ENCODE measurements around the gene CFAP54. TPM values are rescaled to one million over a fixed set of nuclear protein-coding genes. Genes with fewer than 3 reads are reported as not detected.
"Not testable (repeated sequence)": the region's sequence is repeated elsewhere in the genome, so short reads cannot be mapped to it uniquely, and the experiment has no call there.

CFAP54 gene
- total RNA-seq, 1 experiment from 2014 or later, result 4.9 TPM

GRCh38 chr12:96606644-96607043 lies 117.3 kb downstream of the CFAP54 start:
- DNase-seq (ENCODE audit: low spot score), result no peak

DNA sequence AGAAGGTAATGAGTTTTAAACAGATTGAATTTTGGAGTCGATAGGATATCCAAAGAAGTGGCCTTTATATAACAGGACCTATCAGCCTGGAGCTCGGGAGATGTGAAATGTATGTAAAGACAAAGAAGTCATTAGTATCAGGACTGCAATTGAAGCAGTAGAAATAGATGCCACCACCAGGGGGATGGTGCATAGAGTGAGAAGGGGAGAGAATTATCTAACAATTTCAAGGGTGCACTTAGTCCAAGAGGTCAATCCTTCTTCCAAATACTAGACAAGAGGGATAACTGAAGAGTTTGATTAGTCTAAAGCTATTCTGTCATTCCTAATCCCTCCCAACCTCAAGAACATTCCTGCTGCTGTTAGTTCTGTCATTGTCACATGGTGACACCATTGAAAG lies 127.8 kb downstream of the CFAP54 start:
- no peak for DNase-seq (ENCODE audit: low spot score)

DNA sequence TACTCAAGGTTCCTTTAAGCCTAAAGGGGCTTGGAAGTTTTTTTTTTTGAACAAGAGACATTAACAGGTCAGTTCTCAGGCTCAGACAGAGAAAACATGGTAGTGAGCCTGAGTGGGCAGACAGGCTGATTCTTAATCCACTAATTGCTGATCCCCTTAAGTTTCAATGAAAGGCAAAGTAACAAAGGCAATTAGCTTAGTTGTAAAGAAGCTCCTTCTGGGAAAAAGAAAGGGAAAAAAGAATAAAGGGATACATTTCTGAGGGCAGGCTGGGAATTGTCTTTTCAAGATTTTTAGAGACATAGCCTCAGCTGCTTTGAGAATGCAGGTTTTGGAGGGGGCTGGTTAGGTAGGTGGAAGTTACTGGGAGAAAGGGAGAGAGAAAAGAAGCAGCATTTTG lies 133.8 kb downstream of the CFAP54 start:
- no peak for DNase-seq (ENCODE audit: low spot score)

- no peak for DNase-seq (ENCODE audit: low spot score)
Observed at GRCh38 chr12:96623656-96624217, 134.4 kb downstream of the CFAP54 start.

- DNase-seq (ENCODE audit: low spot score), result no peak
Observed at GRCh38 chr12:96635844-96636243, 146.5 kb downstream of the CFAP54 start.

DNA sequence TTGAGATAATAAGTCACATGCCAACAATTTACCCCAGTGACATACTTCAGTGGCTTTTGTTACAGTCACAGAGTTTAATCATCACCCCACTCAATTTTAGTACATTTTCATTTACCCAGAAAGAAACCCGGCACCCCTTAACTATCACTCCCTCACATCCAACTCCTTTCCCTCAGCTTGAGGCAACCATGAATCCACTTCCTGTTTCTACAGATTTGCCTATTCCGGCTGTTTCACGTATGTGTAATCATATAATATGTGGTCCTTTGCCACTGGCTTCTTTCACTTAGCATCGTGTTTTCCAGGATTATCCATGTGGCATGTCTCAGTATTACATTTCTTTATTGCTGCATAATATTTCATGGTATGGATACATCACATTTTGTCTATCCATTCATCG lies 147.5 kb downstream of the CFAP54 start:
- DNase-seq (ENCODE audit: low spot score), result no peak

- DNase-seq (ENCODE audit: low spot score), result no peak
Observed at GRCh38 chr12:96648923-96649322, 159.5 kb downstream of the CFAP54 start.

DNA sequence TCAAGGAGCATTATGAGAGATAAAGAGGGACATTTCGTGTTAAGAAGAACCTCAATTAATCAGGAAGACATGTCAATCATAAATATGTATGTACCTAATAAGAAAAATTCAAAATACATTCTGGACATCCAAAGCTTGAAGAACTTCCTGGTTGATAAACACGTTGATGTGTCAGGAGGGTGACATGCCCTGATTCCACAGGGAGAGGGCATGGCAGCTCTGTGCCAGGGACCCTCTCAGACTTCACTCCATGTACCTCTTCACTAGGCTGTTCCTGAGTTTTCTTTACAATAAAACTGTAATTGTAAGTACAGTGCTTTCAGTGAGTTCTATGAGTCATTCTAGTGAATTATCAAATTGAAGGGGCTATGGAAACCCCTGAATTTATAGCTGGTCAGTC lies 163.5 kb downstream of the CFAP54 start:
- DNase-seq (ENCODE audit: low spot score), result no peak

DNA sequence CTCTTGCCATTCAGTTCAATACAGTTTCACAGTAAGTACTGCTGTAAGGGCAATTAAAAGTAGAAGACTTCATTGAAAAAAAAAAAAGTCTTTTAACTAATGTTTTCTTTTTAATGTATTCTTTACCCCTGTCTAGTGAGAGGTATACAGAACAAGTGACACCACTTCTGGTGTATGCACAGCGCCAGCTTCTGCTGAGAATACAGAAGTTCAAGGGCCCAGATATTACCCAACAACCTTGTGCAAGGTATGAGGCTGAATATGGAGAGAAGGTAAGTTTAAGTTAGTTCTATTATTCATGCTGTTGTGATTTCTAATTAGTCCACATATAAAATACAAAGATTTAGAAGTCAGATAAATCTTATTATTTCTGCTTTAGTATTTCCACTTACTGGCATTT lies 168.7 kb downstream of the CFAP54 start:
- no peak for DNase-seq (ENCODE audit: low spot score)

- DNase-seq (ENCODE audit: low spot score), result no peak
Observed at GRCh38 chr12:96669786-96670185, 180.4 kb downstream of the CFAP54 start.

DNA sequence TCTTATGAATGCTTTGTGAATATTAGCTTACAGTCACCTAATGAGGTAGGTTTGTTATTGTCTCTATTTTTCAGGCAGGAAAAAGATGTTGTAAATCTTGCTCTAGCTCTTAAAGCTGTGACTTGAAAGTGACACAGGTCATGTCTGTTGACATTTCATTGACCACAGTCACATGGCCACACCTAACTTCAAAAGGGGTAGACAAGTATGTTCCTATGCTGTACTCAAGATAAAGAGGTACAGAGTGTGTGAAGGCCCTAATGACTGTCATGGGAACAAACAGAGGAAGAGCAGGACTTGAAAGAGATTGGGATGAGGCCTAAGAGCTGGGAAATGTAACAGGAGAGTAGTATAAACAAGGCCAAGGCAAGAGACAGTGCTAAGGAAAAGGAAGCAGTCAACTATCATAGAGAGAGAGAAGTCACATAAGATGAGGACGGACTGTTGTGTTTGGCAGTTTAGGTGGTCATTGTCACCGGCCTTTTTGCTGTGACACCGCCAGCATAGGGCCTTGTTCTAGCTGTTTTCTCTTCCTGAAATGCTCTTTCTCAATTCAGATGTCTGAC lies 181.0 kb downstream of the CFAP54 start:
- no peak for DNase-seq (ENCODE audit: low spot score)

- not testable (repeated sequence) for DNase-seq (ENCODE audit: low spot score)
Observed at GRCh38 chr12:96675519-96675918, 186.1 kb downstream of the CFAP54 start.

DNA sequence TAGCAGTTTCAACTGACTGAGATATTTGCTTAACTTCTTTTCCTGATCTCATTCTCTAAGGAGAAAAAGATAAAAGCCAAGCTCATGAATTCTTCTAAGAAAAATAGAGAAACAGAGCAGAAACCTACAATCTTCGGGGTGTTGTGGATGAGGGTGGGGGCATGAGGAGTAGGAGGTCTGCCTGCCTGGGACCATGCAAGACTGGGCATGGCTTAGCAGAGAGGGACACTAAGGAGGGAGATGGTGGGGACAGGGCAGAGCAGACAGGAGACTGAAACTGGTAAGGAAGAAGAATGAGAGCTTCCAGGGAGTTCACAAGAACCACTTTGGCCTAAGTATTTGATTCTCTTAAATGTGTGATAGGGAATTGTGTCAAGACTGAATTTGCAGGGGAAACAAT lies 188.0 kb downstream of the CFAP54 start:
- no peak for DNase-seq (ENCODE audit: low spot score)

- no peak for DNase-seq (ENCODE audit: low spot score)
Observed at GRCh38 chr12:96687719-96688118, 198.3 kb downstream of the CFAP54 start.

- no peak for DNase-seq (ENCODE audit: low spot score)
Observed at GRCh38 chr12:96698521-96698920, 209.1 kb downstream of the CFAP54 start.

- no peak for DNase-seq (ENCODE audit: low spot score)
Observed at GRCh38 chr12:96698965-96699364, 209.6 kb downstream of the CFAP54 start.

DNA sequence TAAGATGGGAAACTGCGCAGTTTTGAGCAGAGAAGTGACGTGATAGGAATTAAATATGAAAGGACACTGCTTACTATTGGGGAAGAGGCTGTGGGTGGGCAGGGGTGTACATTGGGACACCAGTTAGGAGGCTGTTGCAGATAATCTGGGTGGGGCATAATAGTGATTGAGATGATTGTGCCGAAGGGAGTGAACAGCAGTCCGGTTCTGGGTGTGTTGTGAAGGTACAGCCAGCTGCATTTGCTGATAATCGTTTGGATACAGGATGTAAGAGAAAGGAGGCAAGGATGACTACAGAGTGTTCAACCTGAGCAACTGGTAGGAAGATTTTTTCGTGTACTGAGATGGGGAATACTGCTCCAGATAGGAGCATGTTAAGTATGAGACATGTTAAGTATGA lies 212.5 kb downstream of the CFAP54 start:
- DNase-seq (ENCODE audit: low spot score), result no peak

GRCh38 chr12:96710127-96710745 lies 220.9 kb downstream of the CFAP54 start:
- no peak for DNase-seq (ENCODE audit: low spot score)

- no peak for DNase-seq (ENCODE audit: low spot score)
Observed at GRCh38 chr12:96711364-96711763, 222.0 kb downstream of the CFAP54 start.

DNA sequence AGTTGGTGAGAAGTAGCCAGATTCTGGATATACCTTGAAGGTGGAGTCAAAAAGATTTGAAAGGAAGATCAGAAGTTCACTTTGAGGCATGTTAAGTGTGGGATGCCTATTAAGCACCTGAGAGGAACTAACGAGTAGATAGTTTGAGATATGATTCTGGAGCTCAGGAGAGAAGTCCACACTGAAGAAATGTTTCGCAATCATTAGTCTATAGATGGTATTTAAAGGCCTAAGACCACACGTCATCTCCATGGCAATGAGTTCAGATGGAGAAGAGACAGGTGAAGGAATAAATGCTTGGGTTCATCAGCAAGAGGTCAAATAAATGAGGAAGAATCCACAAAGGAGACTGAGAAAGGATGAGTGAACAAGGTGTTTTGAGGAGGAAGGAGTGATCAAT lies 224.8 kb downstream of the CFAP54 start:
- DNase-seq (ENCODE audit: low spot score), result no peak

GRCh38 chr12:96719660-96720362 lies 230.4 kb downstream of the CFAP54 start:
- peak; percentile 44 for DNase-seq (ENCODE audit: low spot score)

DNA sequence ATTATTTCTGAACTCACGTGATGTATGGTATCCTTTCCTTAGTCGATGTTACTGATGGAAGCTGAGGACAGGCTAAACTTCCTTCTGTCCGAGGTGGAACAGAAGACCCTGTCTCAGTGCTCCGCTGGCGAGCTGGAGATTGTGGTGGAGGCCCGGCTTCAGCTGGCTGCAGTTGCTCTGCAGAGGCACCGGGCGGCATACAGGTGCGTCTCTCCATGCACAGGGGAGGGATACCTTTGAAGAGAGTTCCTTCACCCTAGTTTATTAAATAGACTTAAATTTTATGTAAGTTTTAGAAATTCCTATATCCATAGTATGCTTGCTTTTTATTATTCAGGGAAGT lies 231.0 kb downstream of the CFAP54 start:
- DNase-seq (ENCODE audit: low spot score), result peak; percentile 49

DNA sequence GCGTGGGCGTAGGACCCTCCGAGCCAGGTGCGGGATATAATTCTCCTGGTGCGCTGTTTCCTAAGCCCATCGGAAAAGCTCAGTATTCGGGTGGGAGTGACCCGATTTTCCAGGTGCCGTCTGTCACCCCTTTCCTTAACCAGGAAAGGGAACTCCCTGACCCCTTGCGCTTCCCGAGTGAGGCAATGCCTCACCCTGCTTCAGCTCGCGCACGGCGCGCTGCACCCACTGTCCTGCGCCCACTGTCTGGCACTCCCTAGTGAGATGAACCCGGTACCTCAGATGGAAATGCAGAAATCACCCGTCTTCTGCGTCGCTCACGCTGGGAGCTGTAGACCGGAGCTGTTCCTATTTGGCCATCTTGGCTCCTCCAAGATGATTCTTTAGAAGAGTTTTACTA lies 240.1 kb downstream of the CFAP54 start:
- not testable (repeated sequence) for DNase-seq (ENCODE audit: low spot score)
